Thoracic aorta (tissue), 2 donors: ENCODE measurements around the gene FBXO42. TPM values are rescaled to one million over a fixed set of nuclear protein-coding genes. Genes with fewer than 3 reads are reported as not detected.

Experiments used
- ATAC-seq: fragments of 150-250 bp; one replicate; pipeline ENCODE4 v1.8.0; 2017; ENCODE audit warnings: low read depth; ENCODE audit not compliant: insufficient number of reproducible peaks, low FRiP score
- DNase-seq: peaks from one replicate; pipeline ENCODE4 v3.0.0-alpha.2; 2020; ENCODE audit warnings: low spot score
- H3K27ac ChIP-seq, 2 donors: fragments of 200-600 bp; sonication (generic); 1 replicate in 1 of 2; 2 replicates in 1 of 2; pipeline ENCODE4 v1.5.1; 2016; ENCODE audit warnings: mild to moderate bottlenecking in 2 of 2, moderate library complexity in 2 of 2
- H3K27me3 ChIP-seq: fragments of 200-600 bp; sonication (generic); replicated peaks from 2 replicates; pipeline ENCODE4 v1.6.0; 2016; ENCODE audit warnings: mild to moderate bottlenecking; ENCODE audit not compliant: insufficient read depth
- H3K36me3 ChIP-seq: fragments of 200-600 bp; sonication (generic); one replicate; pipeline ENCODE4 v1.5.1; 2016
- H3K4me1 ChIP-seq, 2 donors: fragments of 200-600 bp; sonication (generic); 1 replicate in 1 of 2; 2 replicates in 1 of 2; pipeline versions ENCODE4 v1.5.1 to v1.6.0; 2016; ENCODE audit warnings: low read depth in 2 of 2, mild to moderate bottlenecking in 1 of 2; ENCODE audit not compliant: control insufficient read depth in 1 of 2
- H3K4me3 ChIP-seq: fragments of 200-600 bp; sonication (generic); 2 replicates; pipeline ENCODE4 v1.5.1; 2016; ENCODE audit warnings: mild to moderate bottlenecking
- H3K9me3 ChIP-seq: fragments of 200-600 bp; sonication (generic); 2 replicates; pipeline ENCODE4 v1.5.1; 2016
- CTCF ChIP-seq: fragments of 200-600 bp; sonication (generic); IDR thresholded peaks from one replicate; pipeline ENCODE4 v1.5.1; 2019; ENCODE audit warnings: antibody characterized with exemption
- total RNA-seq, 2 donors: library from RNA; depleted of rRNA; stranded (reverse); fragments of >200 nt; gene quantifications; one replicate each; pipeline versions ENCODE4 v1.1.0 to v1.2.3, GENCODE V29; 2016

The FBXO42 gene
- total RNA-seq, 2 donors from 2014 or later = 71.2 to 72.2 TPM

DNA sequence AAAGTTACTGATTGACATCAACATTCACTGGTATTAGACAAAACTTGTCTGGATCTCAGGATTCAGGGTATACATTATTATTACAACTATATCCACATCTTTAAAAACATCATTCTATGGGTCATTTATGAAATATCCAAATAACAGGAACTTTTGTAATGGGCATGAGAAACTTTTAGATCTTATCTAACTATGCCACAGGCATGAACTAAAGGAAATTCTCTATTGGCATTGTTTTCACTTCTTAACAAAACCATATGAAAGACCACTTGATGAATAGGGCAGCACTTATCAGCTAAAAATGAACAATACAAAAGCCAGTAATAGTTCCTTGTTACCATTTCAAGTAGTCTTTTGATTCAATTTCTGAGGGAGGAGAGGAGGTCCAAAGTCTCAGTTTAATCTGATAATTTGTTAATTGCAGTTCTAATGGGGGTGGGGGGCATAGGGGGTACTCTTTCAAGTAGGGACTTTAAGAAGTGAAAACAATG is 84.5 kb downstream of the FBXO42 start:
- Histone ChIP-seq H3K36me3 (no peaks in the 10 kb centered on the region), H3K27me3 (no peaks in the 10 kb centered on the region), H3K4me3 (no peak overlapping the region), H3K4me1 (peaks cover 27 to 75% of the 10 kb centered on the region in 2 donors), H3K27ac (peak overlapping the region in 1 of 2 donors; percentile 1), H3K9me3 (no peaks in the 10 kb centered on the region)
- TF ChIP-seq CTCF = no peak
- DNase-seq = no peak
- ATAC-seq = no peak

GRCh38 chr1:16266411-16267118 is 85.7 kb downstream of the FBXO42 start:
- H3K9me3 ChIP-seq = no peaks in the 10 kb centered on the region
- no peak for TF ChIP-seq CTCF
- DNase-seq = no peak
- H3K4me3 ChIP-seq = no peak overlapping the region
- ATAC-seq = no peak
- H3K27ac ChIP-seq = peak overlapping the region in 1 of 2 donors; percentile 23
- H3K27me3 ChIP-seq = no peaks in the 10 kb centered on the region
- peaks cover 25 to 71% of the 10 kb centered on the region in 2 donors for H3K4me1 ChIP-seq
- no peaks in the 10 kb centered on the region for H3K36me3 ChIP-seq

- Histone ChIP-seq H3K27ac (no peak overlapping the region), H3K27me3 (no peaks in the 10 kb centered on the region), H3K36me3 (no peaks in the 10 kb centered on the region), H3K4me1 (peaks cover 22 to 71% of the 10 kb centered on the region in 2 donors), H3K9me3 (no peaks in the 10 kb centered on the region), H3K4me3 (no peak overlapping the region)
- no peak for TF ChIP-seq CTCF
- DNase-seq (no peak), ATAC-seq (no peak)
These were observed 90.2 kb downstream of the FBXO42 start for GRCh38 chr1:16262067-16262466.

- Histone ChIP-seq H3K36me3 (peaks cover 3% of the 10 kb centered on the region), H3K27ac (peak overlapping the region in 1 of 2 donors; percentile 57), H3K4me1 (peaks cover 17 to 66% of the 10 kb centered on the region in 2 donors), H3K9me3 (no peaks in the 10 kb centered on the region), H3K4me3 (no peak overlapping the region), H3K27me3 (no peaks in the 10 kb centered on the region)
- no peak for TF ChIP-seq CTCF
- no peak for DNase-seq
- no peak for ATAC-seq
These were observed 91.5 kb downstream of the FBXO42 start for GRCh38 chr1:16260814-16261213.

- Histone ChIP-seq H3K27ac (no peak overlapping the region), H3K9me3 (no peaks in the 10 kb centered on the region), H3K4me3 (no peak overlapping the region), H3K36me3 (peaks cover 15% of the 10 kb centered on the region), H3K27me3 (no peaks in the 10 kb centered on the region), H3K4me1 (peaks cover 24 to 66% of the 10 kb centered on the region in 2 donors)
- TF ChIP-seq CTCF = no peak
- ATAC-seq (no peak), DNase-seq (no peak)
These were observed 93.6 kb downstream of the FBXO42 start for GRCh38 chr1:16258591-16259135.
